Stimulated activated CD8-positive, alpha-beta memory T cell treated with anti-CD3 and anti-CD28 coated beads, Interleukin-4, amount 100 ng/mL, for 48 hours (primary cell): Measurements from ENCODE around the gene M1AP.
"Not testable (repeated sequence)": the region's sequence is repeated elsewhere in the genome, so short reads cannot be mapped to it uniquely, and the experiment has no call there.

ENCODE experiments used
- DNase-seq: peaks from one replicate; pipeline ENCODE4 v3.0.0-alpha.2; 2020

The M1AP gene

DNA sequence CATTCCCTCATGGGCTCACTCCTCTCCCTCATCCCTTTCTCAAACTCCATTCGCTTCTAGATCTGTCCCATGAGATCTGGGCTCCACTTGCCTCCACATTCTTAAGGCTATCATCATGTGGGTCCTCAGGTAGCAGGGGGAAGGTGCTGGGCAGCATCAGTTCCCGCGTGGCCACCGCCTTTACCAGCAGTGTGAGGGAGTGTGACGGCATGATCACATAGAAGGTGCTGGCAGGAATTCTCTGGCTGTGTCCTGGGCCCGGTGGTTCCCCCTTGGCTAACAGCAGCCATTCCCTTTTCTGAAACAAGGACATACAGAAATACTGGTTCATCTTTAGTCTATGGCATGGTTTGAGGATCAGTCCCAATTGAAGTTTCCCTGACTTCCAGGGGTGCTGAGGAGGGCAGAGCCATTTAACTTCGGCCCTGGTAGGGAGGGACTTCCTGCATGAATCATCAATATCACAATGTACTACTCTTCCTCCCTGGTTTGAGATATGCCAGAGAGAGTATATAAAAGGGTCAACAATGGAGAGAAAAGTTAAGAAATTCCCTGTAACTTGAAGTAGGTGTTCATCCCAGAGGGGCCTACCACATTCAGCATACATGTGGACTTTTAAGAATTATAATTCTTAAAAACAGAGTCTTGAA lies 85.9 kb downstream of the M1AP start:
- no peak for DNase-seq

- not testable (repeated sequence) for DNase-seq
These were observed 87.1 kb downstream of the M1AP start for GRCh38 chr2:74561022-74561421.

DNA sequence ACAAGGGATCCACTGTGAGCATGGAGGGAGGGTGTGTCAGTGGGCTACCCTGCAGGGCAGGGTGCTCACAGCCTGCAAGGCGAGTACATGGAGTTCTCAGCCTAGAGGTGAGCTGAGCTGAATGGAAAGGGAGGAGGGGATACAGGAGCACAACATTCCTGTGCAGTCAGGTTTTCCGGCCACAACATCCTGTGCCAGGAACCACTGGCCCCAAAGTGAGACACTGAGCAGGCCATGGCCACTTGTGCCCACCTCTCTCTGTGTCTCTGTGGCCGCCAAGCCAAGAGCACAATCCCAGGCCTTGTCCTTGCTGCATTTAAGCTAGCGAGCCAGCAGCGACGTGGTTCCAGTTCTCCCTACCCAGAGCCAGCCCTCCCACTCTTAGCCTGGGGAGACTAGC lies 87.5 kb downstream of the M1AP start:
- DNase-seq, result no peak

DNA sequence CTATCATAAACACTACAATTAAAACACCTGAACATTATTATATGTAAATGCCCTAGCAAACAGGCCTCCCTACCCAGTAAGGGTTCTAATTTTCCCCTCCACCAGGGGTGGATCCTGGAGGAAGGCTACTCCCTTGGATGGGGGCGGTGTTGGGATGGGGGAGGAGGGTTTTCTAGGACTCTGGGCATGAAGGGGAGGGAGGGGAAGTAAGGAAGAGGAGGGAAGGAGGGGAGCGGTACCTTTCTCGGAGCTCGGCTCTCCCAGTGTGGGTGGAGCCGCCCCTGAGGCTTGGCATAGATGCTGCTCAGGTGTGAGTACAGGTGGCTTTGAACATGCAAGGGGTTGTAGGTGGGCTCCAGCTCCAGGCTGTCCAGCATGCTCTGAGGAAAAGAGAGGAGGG lies 88.2 kb downstream of the M1AP start:
- DNase-seq, result no peak

- DNase-seq, result no peak
These were observed 89.6 kb downstream of the M1AP start for GRCh38 chr2:74558284-74559230.

DNA sequence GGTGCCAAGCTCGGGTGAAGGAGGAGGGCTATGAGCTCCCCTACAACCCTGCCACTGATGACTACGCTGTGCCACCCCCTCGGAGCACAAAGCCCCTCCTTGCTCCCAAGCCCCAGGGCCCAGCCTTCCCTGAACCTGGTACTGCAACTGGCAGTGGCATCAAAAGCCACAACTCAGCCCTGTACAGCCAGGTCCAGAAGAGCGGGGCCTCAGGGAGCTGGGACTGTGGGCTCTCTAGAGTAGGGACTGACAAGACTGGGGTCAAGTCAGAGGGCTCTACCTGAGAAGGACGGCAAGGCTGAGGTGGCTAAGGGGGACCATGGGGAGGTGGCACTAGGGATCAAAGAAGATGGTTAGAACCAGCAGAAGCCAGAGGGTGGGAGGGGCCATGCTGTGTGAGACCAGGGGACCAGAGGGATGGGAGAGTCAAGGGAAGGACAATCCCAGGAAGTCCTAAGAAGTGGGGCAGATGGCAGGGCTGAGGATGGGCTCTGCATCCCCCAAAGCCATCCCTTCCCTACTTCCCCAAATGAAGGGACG lies 91.2 kb downstream of the M1AP start:
- DNase-seq, result no peak

GRCh38 chr2:74556159-74556558 lies 92.0 kb downstream of the M1AP start:
- DNase-seq, result no peak

- no peak for DNase-seq
These were observed 92.5 kb downstream of the M1AP start for GRCh38 chr2:74555610-74556103.

DNA sequence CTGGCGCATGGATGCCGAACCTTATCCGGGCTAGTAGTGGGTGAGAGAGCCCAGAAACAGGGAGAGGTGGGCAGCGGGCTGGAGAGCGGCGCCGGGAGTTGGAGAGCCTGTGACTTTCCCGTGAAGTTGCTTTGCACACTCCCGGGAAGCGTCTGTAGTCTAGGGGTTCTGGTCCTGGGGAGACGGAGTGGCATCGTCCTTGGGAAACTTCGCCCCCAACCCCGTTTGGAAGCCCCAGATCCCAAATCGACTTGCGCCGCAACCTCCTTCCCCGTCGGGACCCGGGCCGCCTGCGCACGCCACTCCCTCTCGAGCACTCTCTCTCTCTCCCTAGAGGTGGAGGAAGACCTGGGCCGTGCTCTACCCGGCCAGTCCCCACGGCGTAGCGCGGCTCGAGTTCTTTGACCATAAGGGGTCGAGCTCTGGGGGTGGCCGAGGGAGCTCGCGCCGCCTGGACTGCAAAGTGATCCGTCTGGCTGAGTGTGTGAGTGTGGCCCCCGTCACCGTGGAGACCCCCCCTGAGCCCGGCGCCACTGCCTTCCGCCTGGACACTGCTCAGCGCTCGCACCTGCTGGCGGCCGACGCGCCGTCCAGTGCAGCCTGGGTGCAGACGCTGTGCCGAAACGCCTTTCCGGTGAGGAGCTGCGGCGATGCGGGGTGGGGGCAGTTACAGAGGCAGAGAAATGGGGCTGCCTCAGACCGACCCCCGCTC lies 93.2 kb downstream of the M1AP start:
- DNase-seq, result peak; percentile 66

GRCh38 chr2:74553892-74554819 lies 94.0 kb downstream of the M1AP start, which contains the start of the genes DOK1 and LOXL3:
TSS of gene DOK1 (plus strand) at chr2:74554720. CDS start at chr2:74554755, 35 bp downstream.
TSS of gene LOXL3 (minus strand) at chr2:74553942. CDS start at chr2:74552634, 1,308 bp downstream.
- peak; percentile 91 for DNase-seq

DNA sequence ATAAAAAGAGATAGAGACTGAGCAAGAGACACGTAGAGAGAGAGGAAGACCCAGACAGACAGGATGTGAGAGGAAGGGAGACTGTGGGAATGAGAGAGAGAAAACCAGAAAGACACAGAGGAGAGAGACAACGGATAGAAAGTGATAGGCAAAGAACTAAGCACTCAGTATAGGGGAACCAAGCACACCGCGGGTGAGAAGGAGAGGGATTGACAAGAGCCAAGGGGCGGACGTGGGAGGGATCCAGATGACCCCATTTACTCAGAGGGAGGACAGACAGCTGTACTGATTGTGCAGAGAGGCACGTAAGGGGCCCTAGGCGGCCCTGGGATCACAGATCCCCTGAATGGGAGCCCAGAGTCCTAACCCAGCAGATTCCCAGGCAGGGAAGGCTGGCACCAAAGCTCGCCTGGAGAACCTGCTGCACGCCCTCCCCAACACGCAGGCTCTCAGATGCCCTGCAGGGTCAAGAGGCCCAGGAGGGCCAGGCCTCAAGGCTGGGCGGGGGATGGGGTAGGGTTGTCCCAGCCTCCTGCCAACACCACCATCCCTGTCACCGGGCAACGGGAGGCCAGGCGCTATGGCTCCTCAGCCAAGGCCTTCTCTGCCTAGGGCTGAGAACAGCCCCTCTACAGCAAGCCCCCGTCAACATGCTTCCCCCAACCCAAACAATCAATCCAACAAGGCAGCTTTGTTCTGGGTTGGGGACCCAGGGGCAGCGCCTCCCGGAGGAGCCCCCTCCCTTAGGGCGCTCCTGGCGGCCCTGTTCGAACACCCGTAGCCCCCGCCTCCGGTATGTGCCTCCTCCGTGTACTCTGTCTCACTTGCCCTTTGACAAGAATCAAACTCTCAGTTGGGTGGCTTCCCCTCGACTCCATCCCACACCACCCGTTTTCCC lies 95.0 kb downstream of the M1AP start:
- DNase-seq, result no peak

GRCh38 chr2:74551942-74552913 lies 95.9 kb downstream of the M1AP start:
- DNase-seq, result no peak

GRCh38 chr2:74551530-74551929 lies 96.6 kb downstream of the M1AP start:
- DNase-seq, result no peak

GRCh38 chr2:74550231-74550630 lies 97.9 kb downstream of the M1AP start:
- DNase-seq, result no peak

DNA sequence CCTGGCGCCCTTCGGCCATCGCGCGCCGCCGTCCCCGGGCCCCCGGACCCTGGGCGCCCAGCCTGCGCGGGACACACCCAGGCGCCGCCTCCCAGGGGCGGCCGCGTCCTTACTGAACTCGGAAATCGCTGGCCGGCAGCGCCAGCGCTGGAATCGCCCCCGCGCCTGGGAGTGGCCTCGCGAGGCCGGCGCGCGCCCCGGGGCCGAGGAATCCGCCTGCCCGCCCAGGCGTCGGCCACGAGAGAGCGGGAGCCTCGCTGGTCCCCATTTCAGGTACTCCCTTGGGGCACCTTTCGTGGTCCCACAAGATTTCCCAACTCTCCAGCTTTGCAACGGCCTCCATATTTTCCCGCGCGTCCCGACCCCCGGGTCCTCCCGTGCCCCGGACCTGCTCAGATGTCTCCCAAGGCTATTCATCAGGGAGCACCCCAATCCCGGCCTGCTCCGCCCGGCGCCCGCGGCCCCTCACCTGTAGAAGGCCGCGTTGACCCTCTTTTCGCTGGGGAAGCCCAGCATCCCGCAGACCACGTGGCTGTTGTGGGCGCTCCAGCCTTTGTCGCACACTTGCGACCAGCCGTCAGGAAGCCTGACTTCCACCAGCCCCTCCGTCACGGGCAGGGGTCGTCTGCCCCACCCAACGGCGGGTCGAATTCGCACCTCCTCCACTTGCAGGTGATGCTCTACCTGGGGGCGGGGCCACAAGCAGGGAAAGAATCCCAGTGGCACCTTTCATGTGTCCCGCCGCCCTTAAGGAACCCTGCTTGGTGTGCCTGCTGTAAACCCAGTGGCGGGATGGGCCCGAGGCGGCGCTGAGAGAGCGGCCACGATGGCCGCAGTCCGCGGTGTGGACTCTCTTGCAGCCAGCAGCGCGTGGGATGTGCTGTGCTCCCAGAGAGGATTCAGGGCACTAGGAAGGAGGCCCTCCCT lies 99.0 kb downstream of the M1AP start:
- DNase-seq, result peak; percentile 57

DNA sequence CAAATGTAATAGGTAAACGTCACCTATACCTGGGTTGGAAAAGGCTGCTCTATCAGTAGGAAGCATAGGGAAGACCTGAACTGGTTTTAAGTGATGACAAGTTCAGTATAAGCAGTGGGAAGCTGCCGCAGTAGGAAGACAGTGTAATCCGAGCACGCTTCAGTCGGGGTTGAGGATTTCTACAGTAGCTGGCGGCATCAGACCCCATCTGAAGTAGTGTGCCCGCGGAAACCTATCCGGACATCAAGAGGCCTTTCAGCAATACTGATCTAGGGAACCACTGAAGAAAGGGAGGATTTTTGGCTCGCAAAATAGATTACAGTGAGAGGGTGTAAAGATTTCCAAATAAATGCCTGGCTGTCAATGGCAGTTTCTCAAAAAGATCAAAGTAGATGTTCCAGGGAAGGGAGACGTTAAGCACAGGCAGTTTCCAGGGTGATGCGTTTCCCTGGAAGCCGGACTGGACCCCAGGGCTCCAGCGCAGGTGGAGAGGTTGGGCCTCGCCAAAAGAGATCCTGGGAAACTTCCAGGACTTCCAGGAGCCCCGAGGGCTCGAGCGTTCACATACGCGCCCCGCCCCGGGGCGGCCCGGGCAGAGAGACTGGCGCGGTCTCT lies 99.7 kb downstream of the M1AP start:
- no peak for DNase-seq

DNA sequence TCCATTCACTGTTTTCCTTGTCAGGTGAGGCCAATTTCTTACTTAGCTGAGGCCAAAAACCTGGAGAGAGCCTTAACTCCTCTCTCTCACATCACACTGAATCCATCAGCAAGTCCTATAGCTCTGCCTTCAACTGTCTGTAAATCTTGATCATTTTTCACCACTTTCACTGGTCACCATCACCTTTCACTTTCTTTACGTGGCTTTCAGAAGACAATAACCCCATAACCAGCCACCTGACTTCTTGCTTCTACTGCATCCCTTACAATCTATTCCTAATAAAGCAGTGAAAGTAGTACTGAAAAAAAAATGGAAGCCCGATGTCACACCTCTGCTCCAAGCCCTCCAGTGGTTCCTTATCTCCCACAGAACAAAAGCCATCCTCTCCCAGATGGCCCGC lies 102.1 kb downstream of the M1AP start:
- DNase-seq, result no peak

DNA sequence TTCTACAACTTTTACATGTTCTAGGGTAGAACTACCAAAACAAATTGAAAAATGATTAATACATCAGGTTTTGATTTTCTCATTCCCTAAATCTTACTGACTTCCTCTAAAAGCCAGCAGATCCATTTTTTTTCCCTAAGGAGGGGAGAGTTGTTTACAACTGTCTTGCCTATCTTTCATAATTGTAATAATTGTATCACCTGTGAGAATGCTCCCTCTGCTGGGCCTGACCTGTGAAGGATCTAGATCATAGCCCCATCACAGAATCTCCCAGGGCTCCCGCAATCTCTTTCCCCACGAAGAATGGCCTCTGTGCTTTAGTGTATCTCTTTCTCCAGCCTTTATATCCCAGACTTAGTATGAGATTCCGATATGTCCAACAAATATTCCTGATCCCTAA lies 103.5 kb downstream of the M1AP start:
- no peak for DNase-seq
